PC-9 (cell line): ENCODE results near the gene CLTCL1.

Source experiments
- CTCF ChIP-seq: fragments of 200-600 bp; sonication (generic); conservative IDR thresholded peaks from 2 replicates; pipeline ENCODE4 v1.6.1; 2017; ENCODE audit warnings: mixed run types, antibody characterized with exemption, mild to moderate bottlenecking, moderate library complexity
- EZH2 ChIP-seq: fragments of 200-600 bp; sonication (generic); IDR thresholded peaks from 2 replicates; pipeline ENCODE4 v1.8.0; 2017; ENCODE audit warnings: antibody characterized with exemption, low read depth

- no peak for TF ChIP-seq CTCF
- TF ChIP-seq EZH2, result no peak
Observed at GRCh38 chr22:19136915-19137314, 154.6 kb downstream of the CLTCL1 start.
